NCI-H526 treated with DMSO at 0.1 percent for 48 hours (cell line): ENCODE measurements around the gene FGD4.

ENCODE experiments used
- DNase-seq: peaks from one replicate; lab custom pipeline; 2025; lab: John Stamatoyannopoulos, UW

The FGD4 gene

DNA sequence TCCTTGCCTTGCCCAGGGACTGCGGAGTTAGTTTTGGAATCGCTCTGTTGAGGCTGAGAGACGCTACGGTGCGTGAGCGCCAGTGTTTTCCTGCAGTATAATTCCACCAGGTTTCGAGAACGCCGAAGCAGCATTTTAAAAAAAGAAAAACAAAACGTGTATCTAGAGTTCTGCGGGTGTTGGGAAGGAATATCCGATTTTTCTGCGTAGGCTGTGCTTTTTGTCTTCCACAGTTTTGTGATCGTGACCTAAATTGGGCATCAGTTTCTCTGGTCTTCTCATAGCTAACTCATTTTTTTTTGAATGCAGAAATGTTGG lies 280.5 kb downstream of the FGD4 start:
- no peak for DNase-seq

DNA sequence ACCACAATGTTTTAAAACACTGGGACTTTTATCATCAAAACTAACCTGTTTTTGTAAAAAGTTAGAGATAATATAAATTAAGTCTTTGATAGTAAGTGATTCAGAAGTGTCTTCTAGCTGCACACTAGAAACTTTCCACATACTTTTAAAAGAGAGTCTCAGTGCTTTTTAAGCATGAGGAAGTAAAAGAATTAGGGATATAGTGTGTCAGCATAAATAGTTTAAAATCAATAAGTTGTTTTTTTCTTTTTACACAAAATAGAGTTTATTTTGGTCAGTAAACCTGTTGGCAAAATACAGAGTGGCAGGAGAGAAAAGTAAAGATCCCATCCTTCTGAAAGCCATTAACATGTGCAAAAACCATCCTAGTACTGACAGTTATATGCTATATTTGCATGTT lies 281.4 kb downstream of the FGD4 start:
- no peak for DNase-seq

DNA sequence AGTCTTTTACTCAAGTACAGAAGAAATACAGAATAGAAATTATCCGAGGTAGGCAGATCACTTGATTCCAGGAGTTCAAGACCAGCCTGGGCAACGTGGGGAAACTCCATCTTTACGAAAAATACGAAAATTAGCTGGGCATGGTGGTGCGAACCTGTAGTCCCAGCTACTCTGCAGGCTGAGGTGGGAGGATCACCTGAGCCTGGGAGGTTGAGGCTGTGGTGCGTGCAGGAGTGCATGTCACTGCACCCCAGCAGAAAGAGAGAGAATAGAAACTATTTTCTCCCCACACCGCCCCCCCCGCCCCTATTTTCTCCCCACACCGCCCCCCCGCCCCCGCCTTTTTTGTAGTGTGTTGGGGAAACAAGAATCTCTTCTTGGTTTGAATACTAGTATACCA lies 281.9 kb downstream of the FGD4 start:
- no peak for DNase-seq

DNA sequence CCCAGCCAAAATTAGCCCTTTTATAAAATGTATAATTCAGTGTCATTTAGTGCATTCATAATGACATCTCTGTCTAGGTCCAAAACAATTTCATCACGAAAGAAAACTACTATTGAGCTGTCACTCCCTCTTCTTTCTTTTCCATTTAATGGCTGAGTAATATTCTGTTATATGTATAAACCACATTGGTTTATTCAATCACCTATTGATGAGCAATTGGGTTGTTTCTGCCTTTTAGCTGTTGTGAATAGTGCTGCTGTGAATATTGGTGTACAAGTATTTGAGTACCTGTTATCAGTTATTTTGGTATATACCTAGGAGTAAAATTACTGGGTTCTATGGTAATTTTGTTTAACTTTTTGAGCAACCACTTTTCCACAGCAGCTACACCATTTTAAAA lies 287.0 kb downstream of the FGD4 start:
- DNase-seq = no peak

DNA sequence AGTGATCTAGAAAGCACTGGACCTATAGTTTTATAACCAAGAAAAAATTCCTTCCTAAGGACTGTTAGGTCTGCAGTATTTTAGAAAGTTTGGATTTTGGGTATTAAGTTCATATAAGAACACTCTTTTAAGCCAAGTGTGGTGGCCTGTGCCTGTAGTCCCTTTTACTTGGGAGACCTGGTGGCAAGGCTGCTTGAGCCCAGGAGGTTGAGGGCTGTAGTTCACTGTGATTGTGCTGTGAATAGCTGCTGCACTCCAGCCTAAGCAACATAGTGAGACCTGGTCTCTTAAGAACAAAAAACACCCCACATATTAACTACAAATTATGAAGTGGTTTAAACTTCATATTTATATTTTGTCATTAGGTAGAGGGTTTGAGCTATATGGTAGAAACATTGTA lies 289.4 kb downstream of the FGD4 start:
- no peak for DNase-seq

DNA sequence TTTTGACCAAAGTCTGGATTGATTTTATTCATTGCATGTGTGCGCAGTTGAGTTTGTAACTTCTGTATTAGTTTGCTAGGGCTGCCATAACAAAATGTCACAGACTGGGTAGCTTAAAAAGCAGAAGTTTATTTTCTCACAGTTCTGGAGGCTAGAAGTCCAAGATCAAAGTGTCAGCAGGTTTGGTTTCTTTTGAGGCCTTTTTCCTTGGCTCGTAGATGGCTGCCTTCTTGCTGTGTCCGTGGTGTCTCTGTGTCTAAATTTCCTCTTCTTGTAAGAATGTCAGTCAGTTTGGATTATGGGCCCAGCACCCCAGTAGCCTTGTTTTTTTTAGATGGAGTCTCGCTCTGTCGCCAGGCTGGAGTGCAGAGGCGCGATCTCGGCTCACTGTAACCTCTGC lies 291.6 kb downstream of the FGD4 start:
- DNase-seq = no peak

DNA sequence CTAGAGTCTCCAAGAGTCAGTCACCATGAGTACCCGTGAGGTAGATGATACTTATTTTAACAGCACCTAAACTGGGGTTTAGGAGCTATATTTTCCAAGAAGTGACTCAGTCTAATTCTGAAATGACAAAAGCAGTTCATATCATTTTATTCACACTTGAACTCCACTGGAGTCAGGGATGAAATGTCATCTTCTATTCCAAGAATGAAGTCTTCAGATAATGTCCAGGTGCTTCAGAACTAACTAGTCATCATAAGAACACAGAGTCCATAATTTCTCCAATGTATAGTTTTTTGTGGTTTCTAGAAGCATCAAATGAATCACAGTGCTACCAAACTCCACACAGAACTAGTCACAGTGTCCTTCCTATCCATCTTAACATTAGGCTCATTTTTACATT lies 293.0 kb downstream of the FGD4 start:
- DNase-seq = no peak

DNA sequence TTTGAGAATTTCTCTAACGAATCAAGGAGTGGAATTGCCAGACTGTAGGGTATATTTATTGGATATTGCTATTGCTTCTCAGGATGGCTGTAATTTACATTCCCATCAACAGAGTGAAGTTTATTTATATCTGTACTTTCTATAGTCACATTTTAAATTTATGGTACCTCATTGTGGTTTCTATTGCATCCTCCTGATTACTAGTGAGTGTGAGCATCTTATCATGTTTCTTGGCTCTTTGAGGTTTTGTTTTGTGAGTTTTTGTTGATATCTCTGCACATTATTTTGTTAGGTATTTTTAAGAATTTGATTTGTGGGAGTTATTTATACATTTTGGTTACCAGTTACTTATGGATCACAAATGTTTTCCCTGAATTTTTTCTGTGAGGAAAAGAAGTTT lies 293.7 kb downstream of the FGD4 start:
- no peak for DNase-seq
